ENCODE data around the gene PDGFRB.

Gene PDGFRB

DNA sequence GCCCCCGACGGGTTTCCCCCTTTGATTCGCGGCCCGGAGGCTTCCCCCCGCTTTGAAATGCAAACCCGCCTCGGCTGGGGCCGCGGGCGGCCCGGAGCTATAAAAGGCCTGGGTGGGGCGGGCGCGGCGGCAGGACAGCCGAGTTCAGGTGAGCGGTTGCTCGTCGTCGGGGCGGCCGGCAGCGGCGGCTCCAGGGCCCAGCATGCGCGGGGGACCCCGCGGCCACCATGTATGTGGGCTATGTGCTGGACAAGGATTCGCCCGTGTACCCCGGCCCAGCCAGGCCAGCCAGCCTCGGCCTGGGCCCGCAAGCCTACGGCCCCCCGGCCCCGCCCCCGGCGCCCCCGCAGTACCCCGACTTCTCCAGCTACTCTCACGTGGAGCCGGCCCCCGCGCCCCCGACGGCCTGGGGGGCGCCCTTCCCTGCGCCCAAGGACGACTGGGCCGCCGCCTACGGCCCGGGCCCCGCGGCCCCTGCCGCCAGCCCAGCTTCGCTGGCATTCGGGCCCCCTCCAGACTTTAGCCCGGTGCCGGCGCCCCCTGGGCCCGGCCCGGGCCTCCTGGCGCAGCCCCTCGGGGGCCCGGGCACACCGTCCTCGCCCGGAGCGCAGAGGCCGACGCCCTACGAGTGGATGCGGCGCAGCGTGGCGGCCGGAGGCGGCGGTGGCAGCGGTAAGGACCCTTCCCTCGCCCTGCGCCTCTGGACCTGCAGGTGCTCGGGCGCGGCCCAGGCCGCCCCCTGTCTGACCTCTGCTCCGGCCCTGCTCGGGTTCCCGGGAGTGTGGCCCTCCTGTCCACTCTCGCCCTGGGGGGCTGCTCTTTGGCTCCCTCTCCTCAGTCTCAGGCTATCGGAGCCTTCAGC, 11.2 kb upstream of the PDGFRB start, which contains the start of gene CDX1:
Gene CDX1, plus strand, starts transcription at position 129 of the 862 bp plus-strand sequence. Its CDS starts 99 bp downstream, at position 228.
- TF ChIP-seq, protein P1, sequence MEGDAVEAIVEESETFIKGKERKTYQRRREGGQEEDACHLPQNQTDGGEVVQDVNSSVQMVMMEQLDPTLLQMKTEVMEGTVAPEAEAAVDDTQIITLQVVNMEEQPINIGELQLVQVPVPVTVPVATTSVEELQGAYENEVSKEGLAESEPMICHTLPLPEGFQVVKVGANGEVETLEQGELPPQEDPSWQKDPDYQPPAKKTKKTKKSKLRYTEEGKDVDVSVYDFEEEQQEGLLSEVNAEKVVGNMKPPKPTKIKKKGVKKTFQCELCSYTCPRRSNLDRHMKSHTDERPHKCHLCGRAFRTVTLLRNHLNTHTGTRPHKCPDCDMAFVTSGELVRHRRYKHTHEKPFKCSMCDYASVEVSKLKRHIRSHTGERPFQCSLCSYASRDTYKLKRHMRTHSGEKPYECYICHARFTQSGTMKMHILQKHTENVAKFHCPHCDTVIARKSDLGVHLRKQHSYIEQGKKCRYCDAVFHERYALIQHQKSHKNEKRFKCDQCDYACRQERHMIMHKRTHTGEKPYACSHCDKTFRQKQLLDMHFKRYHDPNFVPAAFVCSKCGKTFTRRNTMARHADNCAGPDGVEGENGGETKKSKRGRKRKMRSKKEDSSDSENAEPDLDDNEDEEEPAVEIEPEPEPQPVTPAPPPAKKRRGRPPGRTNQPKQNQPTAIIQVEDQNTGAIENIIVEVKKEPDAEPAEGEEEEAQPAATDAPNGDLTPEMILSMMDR (IDR thresholded peaks at IDR 0.05; ENCODE audit: low read depth, low read length, poor library complexity, severe bottlenecking): no peak
- no peak for TF ChIP-seq EZH2phosphoT487 (IDR thresholded peaks at IDR 0.05; ENCODE audit: borderline replicate concordance, low read length)
- Histone ChIP-seq H3K4me3 (ENCODE audit: low read length) (no peak within 1 kb of the TSS), H3K9me2 (replicated peaks; ENCODE audit: control insufficient read depth, low read length) (no peaks in the 10 kb centered on the region), H3K36me3 (ENCODE audit: control insufficient read depth, low read length) (no peaks in the 10 kb centered on the region), H3K79me2 (ENCODE audit: control insufficient read depth, low read length) (no peaks in the 10 kb centered on the region), H3K4me1 (ENCODE audit: control insufficient read depth, low read length) (no peaks in the 10 kb centered on the region), H3F3A (ENCODE audit: control insufficient read depth, insufficient read depth) (no peaks in the 10 kb centered on the region), H3K27me3 (ENCODE audit: control insufficient read depth, low read length) (0 out of 2 replicates have a peak, but pooled peaks cover 4% of the 10 kb centered on the region), H3K9me3 (ENCODE audit: control insufficient read depth, insufficient read depth, low read length) (no peaks in the 10 kb centered on the region), H3K4me2 (ENCODE audit: low read length) (no peak within 1 kb of the TSS), H3K27ac (ENCODE audit: low read depth, low read length) (no peak within 1 kb of the TSS), H4K20me1 (ENCODE audit: control insufficient read depth, insufficient read depth, low read depth, low read length) (no peaks in the 10 kb centered on the region)

DNA sequence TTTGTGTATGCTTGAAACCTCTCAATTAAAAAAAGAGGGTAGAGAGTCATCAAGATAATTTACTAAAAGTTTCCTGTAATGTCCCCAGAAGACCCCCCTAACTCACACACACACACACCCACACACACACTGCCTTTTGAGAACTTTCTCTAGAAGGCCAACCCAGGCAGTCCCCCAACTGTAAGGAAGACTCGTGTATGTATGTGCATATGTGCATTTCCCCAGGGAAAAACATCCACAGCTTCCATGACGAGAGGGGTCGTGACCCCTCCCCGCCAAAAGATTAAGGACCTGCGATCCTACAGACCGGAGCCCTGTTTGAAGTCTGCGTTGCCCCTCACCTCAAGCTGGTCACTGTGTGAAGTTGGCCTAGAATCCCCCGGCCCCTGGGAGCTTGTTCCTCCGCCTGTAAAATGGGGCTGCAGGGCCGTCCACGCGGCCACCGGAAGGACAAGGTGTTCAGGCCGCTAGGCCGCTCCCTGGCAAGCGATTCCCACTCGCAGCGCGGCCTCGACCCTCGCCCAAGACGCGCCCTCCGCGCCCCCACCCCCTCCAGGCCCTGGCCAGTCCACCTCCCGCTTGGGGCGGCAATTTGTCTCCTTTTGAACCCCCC, 10.5 kb upstream of the PDGFRB start:
- Histone ChIP-seq H3K9me3 (ENCODE audit: control insufficient read depth, insufficient read depth, low read length) (no peaks in the 10 kb centered on the region), H3K27ac (ENCODE audit: low read depth, low read length) (no peak overlapping the region), H3K27me3 (ENCODE audit: control insufficient read depth, low read length) (0 out of 2 replicates have a peak, but pooled peaks cover 4% of the 10 kb centered on the region), H3K4me3 (ENCODE audit: low read length) (no peak overlapping the region), H3K4me1 (ENCODE audit: control insufficient read depth, low read length) (0 out of 2 replicates have a peak, but pooled peaks cover 4% of the 10 kb centered on the region), H4K20me1 (ENCODE audit: control insufficient read depth, insufficient read depth, low read depth, low read length) (no peaks in the 10 kb centered on the region), H3K79me2 (ENCODE audit: control insufficient read depth, low read length) (no peaks in the 10 kb centered on the region), H3K9me2 (replicated peaks; ENCODE audit: control insufficient read depth, low read length) (no peaks in the 10 kb centered on the region), H3F3A (ENCODE audit: control insufficient read depth, insufficient read depth) (no peaks in the 10 kb centered on the region), H3K36me3 (ENCODE audit: control insufficient read depth, low read length) (no peaks in the 10 kb centered on the region), H3K4me2 (ENCODE audit: low read length) (no peak overlapping the region)
- TF ChIP-seq, protein P1 (IDR thresholded peaks at IDR 0.05; ENCODE audit: low read depth, low read length, poor library complexity, severe bottlenecking): no peak
- TF ChIP-seq EZH2phosphoT487 (IDR thresholded peaks at IDR 0.05; ENCODE audit: borderline replicate concordance, low read length): no peak

DNA sequence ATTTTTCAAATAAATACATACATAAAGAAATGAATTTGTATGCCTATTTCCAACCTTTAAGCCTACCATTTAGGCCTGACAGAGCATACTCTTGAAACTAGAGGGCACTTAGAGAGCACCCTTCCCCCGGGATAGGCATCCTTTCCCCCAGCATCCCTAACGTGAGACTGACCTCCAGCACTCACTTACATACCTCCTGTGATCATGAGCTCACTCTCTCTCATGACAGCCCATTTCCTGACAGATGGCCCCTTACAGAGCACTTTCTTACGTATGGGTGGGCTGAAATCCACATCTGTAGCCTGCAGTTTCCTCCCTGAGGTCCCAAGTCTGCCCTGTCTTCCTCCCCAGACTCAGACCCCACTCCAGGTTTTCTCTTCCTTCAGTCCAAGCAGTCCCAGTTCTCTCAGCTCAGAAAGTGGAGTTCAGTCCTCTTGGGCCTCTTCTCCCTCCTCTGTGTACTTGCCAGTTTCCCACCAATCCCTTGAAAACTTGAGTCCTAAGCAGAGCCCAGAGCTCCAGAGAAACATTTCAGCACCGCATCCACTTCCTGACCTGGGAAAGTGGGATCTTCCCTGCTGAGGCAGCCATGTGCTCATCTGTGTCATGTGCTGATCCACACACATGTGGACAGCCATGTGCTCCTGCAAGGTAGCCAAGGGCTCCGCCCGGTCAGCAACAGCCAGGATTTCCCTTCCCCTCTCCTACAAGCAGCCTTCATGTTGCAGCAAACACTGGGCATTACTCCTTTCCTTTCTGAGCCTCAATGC, 8.8 kb upstream of the PDGFRB start:
- no peaks in the 10 kb centered on the region for H3K27me3 ChIP-seq (ENCODE audit: control insufficient read depth, low read length)
- H3K79me2 ChIP-seq (ENCODE audit: control insufficient read depth, low read length): no peaks in the 10 kb centered on the region
- TF ChIP-seq EZH2phosphoT487 (IDR thresholded peaks at IDR 0.05; ENCODE audit: borderline replicate concordance, low read length): no peak
- TF ChIP-seq, protein P1 (IDR thresholded peaks at IDR 0.05; ENCODE audit: low read depth, low read length, poor library complexity, severe bottlenecking): no peak
- peaks cover 18% of the 10 kb centered on the region for H3K4me1 ChIP-seq (ENCODE audit: control insufficient read depth, low read length)
- no peak overlapping the region for H3K4me2 ChIP-seq (ENCODE audit: low read length)
- no peaks in the 10 kb centered on the region for H3K36me3 ChIP-seq (ENCODE audit: control insufficient read depth, low read length)
- no peak overlapping the region for H3K4me3 ChIP-seq (ENCODE audit: low read length)
- no peaks in the 10 kb centered on the region for H3K9me2 ChIP-seq (replicated peaks; ENCODE audit: control insufficient read depth, low read length)
- H3K9me3 ChIP-seq (ENCODE audit: control insufficient read depth, insufficient read depth, low read length): no peaks in the 10 kb centered on the region
- no peaks in the 10 kb centered on the region for H3F3A ChIP-seq (ENCODE audit: control insufficient read depth, insufficient read depth)
- no peak overlapping the region for H3K27ac ChIP-seq (ENCODE audit: low read depth, low read length)
- H4K20me1 ChIP-seq (ENCODE audit: control insufficient read depth, insufficient read depth, low read depth, low read length): no peaks in the 10 kb centered on the region
